Testis (tissue), 3 donors: ENCODE data around the gene IGFLR1. TPM values are rescaled to one million over a fixed set of nuclear protein-coding genes. Genes with fewer than 3 reads are reported as not detected.

ENCODE experiments used
- DNase-seq: peaks from one replicate; pipeline ENCODE4 v3.0.0-alpha.2; 2019
- H3K27ac ChIP-seq, 2 donors: fragments of 200-600 bp; sonication (generic); one replicate each; pipeline ENCODE4 v1.5.1; 2019
- H3K27me3 ChIP-seq: fragments of 200-600 bp; sonication (generic); one replicate; pipeline ENCODE4 v1.5.1; 2019
- H3K36me3 ChIP-seq: fragments of 200-600 bp; sonication (generic); one replicate; pipeline ENCODE4 v1.5.1; 2017; ENCODE audit warnings: low read depth; ENCODE audit errors: missing control alignments
- H3K4me1 ChIP-seq: fragments of 200-600 bp; sonication (generic); one replicate; pipeline ENCODE4 v1.5.1; 2019
- H3K4me3 ChIP-seq, 2 donors: fragments of 200-600 bp; sonication (generic); one replicate each; pipeline ENCODE4 v1.5.1; 2017 to 2019
- H3K9me3 ChIP-seq: fragments of 200-600 bp; sonication (generic); one replicate; pipeline ENCODE4 v1.5.1; 2017
- POLR2A ChIP-seq: fragments of 450-650 bp; IDR thresholded peaks from one replicate; pipeline ENCODE4 v1.6.1; 2017; ENCODE audit warnings: antibody characterized with exemption, mild to moderate bottlenecking, moderate library complexity
- WGBS, 2 donors: methylation state at CpG; one replicate each; pipeline ENCODE4 v1.1.5; 2018; 5-methylcytosine and 5-hydroxymethylcytosine counted together
- intact Hi-C: fragments of 100-400 bp; cut with DNase I; formaldehyde crosslinking; loops from one replicate; pipeline ENCODE4 v1.15.1; 2023; ENCODE audit warnings: low total_unique reads
- polyA plus RNA-seq: library from polyadenylated mRNA; stranded (reverse); fragments of 350-450 nt; fragmentation: Illumina TruSeq; extraction: RNeasy Lipid Tissue Mini Kit (QIAGEN cat#74804); gene quantifications from one replicate; pipeline ENCODE4 v1.2.3, GENCODE V29; 2014; ENCODE audit warnings: low read depth, low replicate concordance; ENCODE audit not compliant: insufficient read depth
- total RNA-seq, 2 donors: library from RNA; depleted of rRNA; stranded (reverse); fragments of >200 nt; gene quantifications; one replicate each; pipeline ENCODE4 v1.2.3, GENCODE V29; 2016
- TF ChIP-seq, protein P1 (sequence below), 3 experiments: fragments of 450-650 bp in 2 of 3; fragments of 200-600 bp in 1 of 3; sonication (generic) in 1 of 3; IDR thresholded peaks; one replicate each; pipeline ENCODE4 v1.5.1; 2016 to 2019; ENCODE audit warnings: antibody characterized with exemption in 3 of 3, mild to moderate bottlenecking in 2 of 3, moderate library complexity in 1 of 3

Gene IGFLR1
- total and polyA plus RNA-seq, 3 donors from 2014 or later: 9.9 to 15.9 (median 15.7) TPM

DNA sequence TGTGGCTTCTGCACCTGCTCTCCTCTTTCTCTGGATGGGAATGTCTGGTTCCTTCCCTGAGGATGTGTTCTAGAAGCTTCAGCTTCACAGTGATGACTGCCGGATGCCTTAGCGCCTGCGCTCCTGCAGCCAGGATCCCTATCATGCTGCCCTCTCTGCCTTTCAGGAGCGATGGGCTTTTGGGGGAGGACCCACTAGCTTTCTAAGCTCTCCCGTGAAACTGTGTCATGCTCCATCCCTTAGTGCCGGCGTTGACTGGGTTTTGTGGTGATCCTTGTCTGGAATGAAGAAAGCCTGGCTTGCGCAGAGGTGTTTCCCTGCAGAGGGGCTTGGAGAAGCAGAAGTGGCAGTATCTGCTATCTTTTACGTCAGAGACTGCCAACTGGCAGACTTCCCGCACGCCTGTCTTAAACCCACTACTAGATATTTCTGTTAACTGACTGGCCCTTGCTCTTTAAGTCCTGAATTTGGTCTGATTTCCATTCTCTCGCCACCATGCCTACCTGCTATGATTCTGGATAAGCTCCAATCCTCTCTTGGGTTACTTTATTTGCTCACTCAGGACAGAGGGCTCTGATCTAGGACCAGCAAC, 28.3 kb downstream of the IGFLR1 start:
- TF ChIP-seq, protein P1, sequence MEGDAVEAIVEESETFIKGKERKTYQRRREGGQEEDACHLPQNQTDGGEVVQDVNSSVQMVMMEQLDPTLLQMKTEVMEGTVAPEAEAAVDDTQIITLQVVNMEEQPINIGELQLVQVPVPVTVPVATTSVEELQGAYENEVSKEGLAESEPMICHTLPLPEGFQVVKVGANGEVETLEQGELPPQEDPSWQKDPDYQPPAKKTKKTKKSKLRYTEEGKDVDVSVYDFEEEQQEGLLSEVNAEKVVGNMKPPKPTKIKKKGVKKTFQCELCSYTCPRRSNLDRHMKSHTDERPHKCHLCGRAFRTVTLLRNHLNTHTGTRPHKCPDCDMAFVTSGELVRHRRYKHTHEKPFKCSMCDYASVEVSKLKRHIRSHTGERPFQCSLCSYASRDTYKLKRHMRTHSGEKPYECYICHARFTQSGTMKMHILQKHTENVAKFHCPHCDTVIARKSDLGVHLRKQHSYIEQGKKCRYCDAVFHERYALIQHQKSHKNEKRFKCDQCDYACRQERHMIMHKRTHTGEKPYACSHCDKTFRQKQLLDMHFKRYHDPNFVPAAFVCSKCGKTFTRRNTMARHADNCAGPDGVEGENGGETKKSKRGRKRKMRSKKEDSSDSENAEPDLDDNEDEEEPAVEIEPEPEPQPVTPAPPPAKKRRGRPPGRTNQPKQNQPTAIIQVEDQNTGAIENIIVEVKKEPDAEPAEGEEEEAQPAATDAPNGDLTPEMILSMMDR (IDR thresholded peaks at IDR 0.05): no peak
- no peak for TF ChIP-seq POLR2A
- intact Hi-C loops: loop anchor here (10.0 kb wide), 1 partner anchor 169 kb away; the partner anchor contains the start of gene TMEM147
- Histone ChIP-seq H3K4me1 (peaks cover 12% of the 10 kb centered on the region), H3K9me3 (no peaks in the 10 kb centered on the region), H3K27ac (no peak overlapping the region), H3K27me3 (no peaks in the 10 kb centered on the region), H3K4me3 (no peak overlapping the region), H3K36me3 (no peaks in the 10 kb centered on the region)
- DNase-seq: no peak
- 79 to 89% methylated on average over 10 to 12 of the region's 12 CpGs for WGBS, 2 donors

DNA sequence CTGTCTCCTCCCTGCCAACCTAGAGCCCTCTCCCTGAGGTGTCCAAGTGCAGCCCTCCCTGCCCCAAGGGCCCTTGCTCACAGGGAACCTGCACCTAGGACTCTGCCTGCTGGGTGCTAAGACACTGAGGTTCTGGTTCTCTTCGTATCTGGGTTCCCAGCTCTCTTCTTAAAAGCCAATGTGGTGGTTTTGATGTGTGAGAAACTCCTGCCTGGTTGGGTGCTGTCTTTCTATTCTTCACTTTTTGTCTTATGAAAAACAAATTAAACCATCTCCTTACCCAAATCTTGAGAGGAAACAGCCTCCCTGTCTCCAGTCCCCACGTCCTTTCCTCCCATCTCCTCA, 28.8 kb downstream of the IGFLR1 start:
- Histone ChIP-seq H3K4me1 (peaks cover 10% of the 10 kb centered on the region), H3K9me3 (no peaks in the 10 kb centered on the region), H3K4me3 (no peak overlapping the region), H3K27ac (no peak overlapping the region), H3K36me3 (no peaks in the 10 kb centered on the region), H3K27me3 (no peaks in the 10 kb centered on the region)
- intact Hi-C loops: loop anchor here (10.0 kb wide), 1 partner anchor 169 kb away; the partner anchor contains the start of gene TMEM147
- no peak for DNase-seq
- no peak for TF ChIP-seq POLR2A
- TF ChIP-seq, protein P1 (IDR thresholded peaks at IDR 0.05): no peak
- WGBS, 2 donors: 80 to 94% methylated on average over 2 of the region's 2 CpGs

DNA sequence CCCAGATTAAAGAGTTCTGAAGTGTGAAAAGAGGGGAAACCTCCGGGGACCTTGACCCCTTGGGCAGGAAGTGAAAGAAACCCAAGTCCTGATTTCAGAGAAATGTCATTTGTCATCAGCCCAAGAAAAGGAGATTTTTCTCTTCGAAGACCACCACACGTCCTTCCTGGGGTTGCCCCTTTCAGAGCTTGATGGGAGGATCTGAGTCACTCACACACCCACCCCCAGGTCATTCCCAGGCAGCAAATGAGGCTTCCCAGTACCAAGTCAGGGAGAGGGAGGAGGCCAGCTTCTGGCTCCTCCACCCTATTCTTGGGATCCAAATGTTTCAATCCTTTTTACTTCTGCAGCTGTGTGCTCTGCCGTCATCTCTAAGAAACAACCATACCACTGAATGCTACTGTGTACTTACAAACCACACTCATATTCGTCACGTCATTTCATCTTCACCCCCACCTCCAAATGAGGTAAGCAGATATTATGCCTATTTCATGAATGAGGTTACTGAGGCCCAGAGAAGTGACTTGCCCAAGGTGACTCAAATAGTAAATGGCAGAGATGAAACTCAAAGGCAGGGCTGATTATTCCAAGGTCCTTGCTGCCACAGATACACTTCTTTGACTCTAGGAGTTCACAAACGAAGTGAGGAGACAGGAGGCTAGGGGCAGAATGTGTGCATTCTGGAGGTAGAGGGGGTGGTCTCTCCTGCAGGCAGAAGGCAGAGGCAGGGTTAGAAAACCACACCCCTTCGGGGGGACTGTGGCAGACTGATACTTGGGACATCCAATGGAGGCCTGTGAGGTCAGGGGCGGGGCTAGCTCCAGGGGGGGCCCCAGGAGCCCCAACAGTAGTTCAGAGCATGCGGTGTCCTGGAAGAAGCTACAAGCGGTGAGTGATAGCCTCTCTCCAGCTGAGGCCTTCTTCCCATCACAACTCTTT, 29.4 kb downstream of the IGFLR1 start:
- Histone ChIP-seq H3K4me1 (peaks cover 10% of the 10 kb centered on the region), H3K27ac (no peak overlapping the region), H3K36me3 (no peaks in the 10 kb centered on the region), H3K9me3 (no peaks in the 10 kb centered on the region), H3K27me3 (no peaks in the 10 kb centered on the region), H3K4me3 (no peak overlapping the region)
- intact Hi-C loops: loop anchor here (10.0 kb wide), 1 partner anchor 168 kb away; the partner anchor contains the start of gene TMEM147
- no peak for TF ChIP-seq POLR2A
- TF ChIP-seq, protein P1 (IDR thresholded peaks at IDR 0.05): no peak
- no peak for DNase-seq
- WGBS, 2 donors: 80 to 82% methylated on average over 9 to 11 of the region's 11 CpGs

DNA sequence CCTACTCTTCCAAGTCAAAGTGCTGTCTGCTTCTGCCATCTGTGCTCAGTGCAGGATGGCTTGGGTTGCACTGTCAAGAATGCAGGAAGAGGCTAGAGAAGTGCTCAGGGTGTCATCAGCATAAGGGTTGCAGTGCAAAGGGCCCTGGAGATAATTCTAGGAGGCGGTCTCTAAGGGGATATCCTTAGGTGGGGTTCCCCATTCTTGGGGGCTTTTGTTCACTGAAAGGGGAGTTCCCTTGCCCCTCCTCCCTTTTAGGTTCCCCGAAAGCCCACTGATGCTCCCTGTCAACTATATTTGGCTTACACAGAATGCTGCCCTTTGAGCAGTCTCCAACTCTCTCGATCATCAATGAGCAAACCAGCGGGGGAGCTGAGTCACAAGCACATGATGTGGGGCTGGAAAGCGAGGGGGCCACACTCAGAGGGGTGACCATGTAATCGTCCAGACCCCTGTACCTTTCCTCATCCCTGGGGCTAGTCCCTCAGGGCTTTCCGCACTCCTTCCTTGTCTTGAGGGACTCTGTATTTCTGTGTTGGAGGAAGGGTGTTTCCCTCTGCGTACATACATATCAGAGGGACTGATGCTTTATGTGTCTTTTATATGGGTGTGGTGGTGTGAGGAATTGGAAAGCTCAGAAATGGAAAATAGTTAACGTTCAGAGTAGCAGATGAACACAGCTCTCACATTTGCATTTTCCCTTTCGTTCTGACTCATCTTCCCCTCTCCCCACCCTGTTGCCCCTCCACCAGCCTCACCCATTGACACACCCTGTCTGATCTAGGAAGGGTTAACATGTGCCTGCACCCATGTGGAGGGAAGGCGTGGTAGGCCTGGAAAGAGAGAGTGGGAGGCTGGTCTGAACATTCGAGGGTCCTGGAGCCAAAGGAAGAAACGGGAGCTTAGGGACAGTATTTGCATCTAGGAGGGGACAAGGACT, 31.2 kb downstream of the IGFLR1 start:
- Histone ChIP-seq H3K9me3 (no peaks in the 10 kb centered on the region), H3K4me1 (peaks cover 7% of the 10 kb centered on the region), H3K27ac (no peak overlapping the region), H3K27me3 (no peaks in the 10 kb centered on the region), H3K4me3 (no peak overlapping the region), H3K36me3 (no peaks in the 10 kb centered on the region)
- DNase-seq: no peak
- TF ChIP-seq, protein P1 (IDR thresholded peaks at IDR 0.05): no peak
- 75 to 79% methylated on average over 13 of the region's 13 CpGs for WGBS, 2 donors
- intact Hi-C loops: loop anchor here (10.0 kb wide), 1 partner anchor 166 kb away; the partner anchor contains the start of gene TMEM147
